Tibial nerve (tissue), 4 donors: Measurements from ENCODE around the gene RAD51D.

ENCODE experiments used
- EP300 ChIP-seq, 2 donors: sonication (generic); formaldehyde crosslinking; IDR thresholded peaks; one replicate each; pipeline ENCODE4 v1.6.1; 2017; ENCODE audit warnings: antibody characterized with exemption in 2 of 2, mild to moderate bottlenecking in 1 of 2
- TF ChIP-seq, protein P1 (sequence below), 5 experiments: fragments of 200-600 bp in 3 of 5; fragments of 450-650 bp in 2 of 5; sonication (generic) in 3 of 5; IDR thresholded peaks; one replicate each; pipeline ENCODE4 v1.5.1; 2016 to 2019; ENCODE audit warnings: antibody characterized with exemption in 5 of 5, mild to moderate bottlenecking in 3 of 5, moderate library complexity in 2 of 5

DNA sequence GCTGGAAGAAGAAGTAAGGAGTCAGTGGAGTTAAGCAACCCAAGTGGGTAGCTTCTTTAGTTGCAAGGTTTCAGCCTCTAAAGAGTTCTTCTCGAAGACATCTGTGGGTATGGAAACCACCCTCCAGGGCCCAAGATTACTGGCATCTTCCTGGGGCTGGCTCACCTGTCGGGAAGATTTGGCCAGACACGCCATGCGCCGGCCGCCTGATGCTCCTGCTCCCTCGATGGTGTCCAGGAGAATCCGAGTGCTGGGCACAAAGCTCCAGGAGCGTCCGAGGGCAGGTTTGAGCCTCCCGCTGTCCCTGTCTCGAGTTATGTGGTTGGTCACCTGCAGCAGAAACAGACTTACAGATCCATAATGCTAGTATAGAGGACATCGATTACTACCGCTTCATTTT is 18.6 kb downstream of the RAD51D start:
- no peak for TF ChIP-seq EP300 (IDR thresholded peaks at IDR 0.05)
- TF ChIP-seq, protein P1, sequence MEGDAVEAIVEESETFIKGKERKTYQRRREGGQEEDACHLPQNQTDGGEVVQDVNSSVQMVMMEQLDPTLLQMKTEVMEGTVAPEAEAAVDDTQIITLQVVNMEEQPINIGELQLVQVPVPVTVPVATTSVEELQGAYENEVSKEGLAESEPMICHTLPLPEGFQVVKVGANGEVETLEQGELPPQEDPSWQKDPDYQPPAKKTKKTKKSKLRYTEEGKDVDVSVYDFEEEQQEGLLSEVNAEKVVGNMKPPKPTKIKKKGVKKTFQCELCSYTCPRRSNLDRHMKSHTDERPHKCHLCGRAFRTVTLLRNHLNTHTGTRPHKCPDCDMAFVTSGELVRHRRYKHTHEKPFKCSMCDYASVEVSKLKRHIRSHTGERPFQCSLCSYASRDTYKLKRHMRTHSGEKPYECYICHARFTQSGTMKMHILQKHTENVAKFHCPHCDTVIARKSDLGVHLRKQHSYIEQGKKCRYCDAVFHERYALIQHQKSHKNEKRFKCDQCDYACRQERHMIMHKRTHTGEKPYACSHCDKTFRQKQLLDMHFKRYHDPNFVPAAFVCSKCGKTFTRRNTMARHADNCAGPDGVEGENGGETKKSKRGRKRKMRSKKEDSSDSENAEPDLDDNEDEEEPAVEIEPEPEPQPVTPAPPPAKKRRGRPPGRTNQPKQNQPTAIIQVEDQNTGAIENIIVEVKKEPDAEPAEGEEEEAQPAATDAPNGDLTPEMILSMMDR (IDR thresholded peaks at IDR 0.05) = no peak
